ENCODE measurements around the gene MRTFB. TPM values are rescaled to one million over a fixed set of nuclear protein-coding genes. Genes with fewer than 3 reads are reported as not detected.

The MRTFB gene
- total and polyA plus RNA-seq, 12 donors = 5.5 to 77.7 (median 44.3) TPM

DNA sequence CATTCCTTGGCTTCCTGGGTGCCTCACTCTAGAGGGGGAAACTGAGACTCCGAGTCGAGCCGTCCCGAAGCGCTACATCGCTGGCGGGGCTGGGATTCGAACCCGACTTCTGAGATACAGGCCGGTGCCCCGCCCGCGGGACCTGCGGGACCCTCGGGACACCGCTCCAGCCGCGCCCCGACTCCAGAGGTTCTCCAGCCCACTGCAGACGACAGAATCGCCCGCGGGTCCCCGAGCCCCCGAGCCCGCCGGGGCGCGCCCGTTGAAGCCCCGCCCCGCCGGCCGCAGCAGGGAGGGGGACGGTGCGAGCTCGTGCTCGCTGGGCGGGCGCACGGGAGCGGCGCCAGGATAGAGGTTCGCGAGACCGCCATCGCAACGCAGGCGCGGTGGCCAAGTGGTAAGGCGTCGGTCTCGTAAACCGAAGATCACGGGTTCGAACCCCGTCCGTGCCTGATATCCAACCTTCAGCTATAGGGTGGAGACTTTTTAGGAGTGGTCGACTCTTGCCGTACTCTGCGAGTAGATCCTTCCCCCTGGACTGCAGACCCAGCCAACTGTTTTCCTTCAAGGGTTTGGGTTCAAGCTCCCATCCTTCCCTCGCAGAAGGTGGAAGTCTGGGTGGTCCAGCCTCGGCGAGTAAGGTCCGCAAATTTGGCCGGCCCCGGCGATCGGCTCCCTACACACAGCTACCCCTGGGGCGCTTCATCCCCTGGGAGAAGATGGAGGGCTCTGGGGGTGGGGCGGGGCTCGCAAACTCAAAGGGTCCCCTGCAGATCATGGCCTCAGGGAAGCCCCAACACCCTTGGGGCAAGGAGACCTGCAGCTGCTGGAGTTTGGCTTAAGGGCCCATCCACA, 214.6 kb downstream of the MRTFB start:
- Histone ChIP-seq H3K27ac (peak overlapping the region in 4 of 5 donors; percentile 68 to 92 (median 88)), H3K27me3 (no peaks in the 10 kb centered on the region), H3K36me3 (replicated peaks in 1 of 2) (no peaks in the 10 kb centered on the region), H3K4me3 (peak overlapping the region; percentile 25 to 81 (median 67)), H3K4me1 (replicated peaks in 1 of 2) (no peaks in the 10 kb centered on the region), H3K9me3 (replicated peaks in 1 of 3) (peaks cover 0 to 9% (median 0%) of the 10 kb centered on the region in 3 donors)
- intact Hi-C loops (cut with DNase I) = loop anchor here (10.0 kb wide), 2 partner anchors 351 to 361 kb away; partner anchors contain the start of gene ERCC4 (in 1 of the 2)
- peak; percentile 87 to 98 (median 94) for DNase-seq
- TF ChIP-seq, protein P1, sequence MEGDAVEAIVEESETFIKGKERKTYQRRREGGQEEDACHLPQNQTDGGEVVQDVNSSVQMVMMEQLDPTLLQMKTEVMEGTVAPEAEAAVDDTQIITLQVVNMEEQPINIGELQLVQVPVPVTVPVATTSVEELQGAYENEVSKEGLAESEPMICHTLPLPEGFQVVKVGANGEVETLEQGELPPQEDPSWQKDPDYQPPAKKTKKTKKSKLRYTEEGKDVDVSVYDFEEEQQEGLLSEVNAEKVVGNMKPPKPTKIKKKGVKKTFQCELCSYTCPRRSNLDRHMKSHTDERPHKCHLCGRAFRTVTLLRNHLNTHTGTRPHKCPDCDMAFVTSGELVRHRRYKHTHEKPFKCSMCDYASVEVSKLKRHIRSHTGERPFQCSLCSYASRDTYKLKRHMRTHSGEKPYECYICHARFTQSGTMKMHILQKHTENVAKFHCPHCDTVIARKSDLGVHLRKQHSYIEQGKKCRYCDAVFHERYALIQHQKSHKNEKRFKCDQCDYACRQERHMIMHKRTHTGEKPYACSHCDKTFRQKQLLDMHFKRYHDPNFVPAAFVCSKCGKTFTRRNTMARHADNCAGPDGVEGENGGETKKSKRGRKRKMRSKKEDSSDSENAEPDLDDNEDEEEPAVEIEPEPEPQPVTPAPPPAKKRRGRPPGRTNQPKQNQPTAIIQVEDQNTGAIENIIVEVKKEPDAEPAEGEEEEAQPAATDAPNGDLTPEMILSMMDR (IDR thresholded peaks at IDR 0.05) = peak in 1 of 6 experiments; percentile 2
- TF ChIP-seq POLR2A (IDR thresholded peaks at IDR 0.05) = no peak
- WGBS, 4 donors = 0 to 2% (median 1%) methylated on average over 13 to 72 of the region's 72 CpGs

GRCh38 chr16:14286368-14287230, 215.5 kb downstream of the MRTFB start:
- no peak for TF ChIP-seq POLR2A (IDR thresholded peaks at IDR 0.05)
- TF ChIP-seq, protein P1 (IDR thresholded peaks at IDR 0.05) = no peak
- Histone ChIP-seq H3K27me3 (no peaks in the 10 kb centered on the region), H3K36me3 (replicated peaks in 1 of 2) (no peaks in the 10 kb centered on the region), H3K9me3 (replicated peaks in 1 of 3) (peaks cover 0 to 9% (median 0%) of the 10 kb centered on the region in 3 donors), H3K4me1 (replicated peaks in 1 of 2) (no peaks in the 10 kb centered on the region), H3K4me3 (peak overlapping the region in 1 of 4 donors; percentile 81), H3K27ac (peak overlapping the region in 3 of 5 donors; percentile 87 to 92 (median 88))
- peak in 3 of 7 donors; percentile 30 to 56 (median 37) for DNase-seq
- 44 to 55% (median 49%) methylated on average over 18 to 31 of the region's 31 CpGs for WGBS, 4 donors
- intact Hi-C loops (cut with DNase I) = loop anchor here (10.0 kb wide), 2 partner anchors 352 to 362 kb away; partner anchors contain the start of gene ERCC4 (in 1 of the 2)

- Histone ChIP-seq H3K27ac (no peak overlapping the region), H3K27me3 (no peaks in the 10 kb centered on the region), H3K9me3 (replicated peaks in 1 of 3) (peaks cover 0 to 9% (median 0%) of the 10 kb centered on the region in 3 donors), H3K36me3 (replicated peaks in 1 of 2) (no peaks in the 10 kb centered on the region), H3K4me3 (no peak overlapping the region), H3K4me1 (replicated peaks in 1 of 2) (no peaks in the 10 kb centered on the region)
- WGBS, 4 donors = 40 to 50% (median 45%) methylated on average over 9 of the region's 9 CpGs
- peak in 2 of 7 donors; percentile 21 to 44 for DNase-seq
- intact Hi-C loops (cut with DNase I) = loop anchor here (10.0 kb wide), 2 partner anchors 355 to 365 kb away; partner anchors contain the start of gene ERCC4 (in 1 of the 2)
- TF ChIP-seq POLR2A (IDR thresholded peaks at IDR 0.05) = no peak
- TF ChIP-seq, protein P1 (IDR thresholded peaks at IDR 0.05) = peak in 3 of 6 experiments; percentile 15 to 36 (median 17)
Measured at GRCh38 chr16:14289692-14290340, 218.7 kb downstream of the MRTFB start.
